Thoracic aorta (tissue), 2 donors: Measurements from ENCODE around the gene RACK1. TPM values are rescaled to one million over a fixed set of nuclear protein-coding genes. Genes with fewer than 3 reads are reported as not detected.

Source experiments
- ATAC-seq: fragments of 150-250 bp; one replicate; pipeline ENCODE4 v1.8.0; 2017; ENCODE audit warnings: low read depth; ENCODE audit not compliant: insufficient number of reproducible peaks, low FRiP score
- DNase-seq: peaks from one replicate; pipeline ENCODE4 v3.0.0-alpha.2; 2020; ENCODE audit warnings: low spot score
- H3K27ac ChIP-seq, 2 donors: fragments of 200-600 bp; sonication (generic); 1 replicate in 1 of 2; 2 replicates in 1 of 2; pipeline ENCODE4 v1.5.1; 2016; ENCODE audit warnings: mild to moderate bottlenecking in 2 of 2, moderate library complexity in 2 of 2
- H3K27me3 ChIP-seq: fragments of 200-600 bp; sonication (generic); replicated peaks from 2 replicates; pipeline ENCODE4 v1.6.0; 2016; ENCODE audit warnings: mild to moderate bottlenecking; ENCODE audit not compliant: insufficient read depth
- H3K36me3 ChIP-seq: fragments of 200-600 bp; sonication (generic); one replicate; pipeline ENCODE4 v1.5.1; 2016
- H3K4me1 ChIP-seq, 2 donors: fragments of 200-600 bp; sonication (generic); 1 replicate in 1 of 2; 2 replicates in 1 of 2; pipeline versions ENCODE4 v1.5.1 to v1.6.0; 2016; ENCODE audit warnings: low read depth in 2 of 2, mild to moderate bottlenecking in 1 of 2; ENCODE audit not compliant: control insufficient read depth in 1 of 2
- H3K4me3 ChIP-seq: fragments of 200-600 bp; sonication (generic); 2 replicates; pipeline ENCODE4 v1.5.1; 2016; ENCODE audit warnings: mild to moderate bottlenecking
- H3K9me3 ChIP-seq: fragments of 200-600 bp; sonication (generic); 2 replicates; pipeline ENCODE4 v1.5.1; 2016
- total RNA-seq, 2 donors: library from RNA; depleted of rRNA; stranded (reverse); fragments of >200 nt; gene quantifications; one replicate each; pipeline versions ENCODE4 v1.1.0 to v1.2.3, GENCODE V29; 2016
- TF ChIP-seq, protein P1 (sequence below): fragments of 200-600 bp; sonication (generic); IDR thresholded peaks from one replicate; pipeline ENCODE4 v1.5.1; 2019; ENCODE audit warnings: antibody characterized with exemption

RACK1 gene
- total RNA-seq, 2 donors from 2014 or later = 1,534 to 1,629 TPM

DNA sequence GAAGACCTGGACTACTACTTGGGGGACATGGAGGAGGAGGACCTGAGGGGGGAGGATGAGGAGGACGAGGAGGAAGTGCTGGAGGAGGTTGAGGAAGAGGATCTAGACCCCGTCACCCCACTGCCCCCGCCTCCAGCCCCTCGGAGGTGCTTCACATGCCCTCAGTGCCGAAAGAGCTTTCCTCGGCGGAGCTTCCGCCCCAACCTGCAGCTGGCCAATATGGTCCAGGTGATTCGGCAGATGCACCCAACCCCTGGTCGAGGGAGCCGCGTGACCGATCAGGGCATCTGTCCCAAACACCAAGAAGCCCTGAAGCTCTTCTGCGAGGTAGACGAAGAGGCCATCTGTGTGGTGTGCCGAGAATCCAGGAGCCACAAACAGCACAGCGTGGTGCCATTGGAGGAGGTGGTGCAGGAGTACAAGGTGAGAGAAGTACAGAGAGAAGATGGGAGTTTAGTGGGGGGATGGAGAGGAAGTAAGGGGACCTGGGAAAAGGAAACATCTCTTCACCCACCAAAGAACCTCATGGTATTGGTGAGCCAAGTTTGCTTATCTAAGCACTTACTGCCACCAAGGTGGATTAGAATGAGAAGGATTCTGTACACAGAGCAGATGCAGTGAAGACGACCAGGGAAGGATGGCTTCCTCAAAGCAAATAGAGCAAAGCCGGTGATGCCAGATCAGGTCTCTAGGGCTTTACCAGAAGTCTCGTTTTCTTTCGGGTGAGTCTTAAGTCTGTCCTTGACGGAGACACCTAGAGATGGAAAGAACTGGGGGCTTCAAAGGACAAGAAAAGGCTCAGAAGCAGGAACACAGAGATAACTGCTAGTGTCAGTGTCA lies 19.1 kb downstream of the RACK1 start:
- Histone ChIP-seq H3K36me3 (peaks cover 4% of the 10 kb centered on the region), H3K4me3 (peak overlapping the region; percentile 84), H3K27ac (peak overlapping the region in 1 of 2 donors; percentile 94), H3K27me3 (no peaks in the 10 kb centered on the region), H3K4me1 (peaks cover 3 to 16% of the 10 kb centered on the region in 2 donors), H3K9me3 (no peaks in the 10 kb centered on the region)
- ATAC-seq = no peak
- DNase-seq = no peak
- TF ChIP-seq, protein P1, sequence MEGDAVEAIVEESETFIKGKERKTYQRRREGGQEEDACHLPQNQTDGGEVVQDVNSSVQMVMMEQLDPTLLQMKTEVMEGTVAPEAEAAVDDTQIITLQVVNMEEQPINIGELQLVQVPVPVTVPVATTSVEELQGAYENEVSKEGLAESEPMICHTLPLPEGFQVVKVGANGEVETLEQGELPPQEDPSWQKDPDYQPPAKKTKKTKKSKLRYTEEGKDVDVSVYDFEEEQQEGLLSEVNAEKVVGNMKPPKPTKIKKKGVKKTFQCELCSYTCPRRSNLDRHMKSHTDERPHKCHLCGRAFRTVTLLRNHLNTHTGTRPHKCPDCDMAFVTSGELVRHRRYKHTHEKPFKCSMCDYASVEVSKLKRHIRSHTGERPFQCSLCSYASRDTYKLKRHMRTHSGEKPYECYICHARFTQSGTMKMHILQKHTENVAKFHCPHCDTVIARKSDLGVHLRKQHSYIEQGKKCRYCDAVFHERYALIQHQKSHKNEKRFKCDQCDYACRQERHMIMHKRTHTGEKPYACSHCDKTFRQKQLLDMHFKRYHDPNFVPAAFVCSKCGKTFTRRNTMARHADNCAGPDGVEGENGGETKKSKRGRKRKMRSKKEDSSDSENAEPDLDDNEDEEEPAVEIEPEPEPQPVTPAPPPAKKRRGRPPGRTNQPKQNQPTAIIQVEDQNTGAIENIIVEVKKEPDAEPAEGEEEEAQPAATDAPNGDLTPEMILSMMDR = no peak

DNA sequence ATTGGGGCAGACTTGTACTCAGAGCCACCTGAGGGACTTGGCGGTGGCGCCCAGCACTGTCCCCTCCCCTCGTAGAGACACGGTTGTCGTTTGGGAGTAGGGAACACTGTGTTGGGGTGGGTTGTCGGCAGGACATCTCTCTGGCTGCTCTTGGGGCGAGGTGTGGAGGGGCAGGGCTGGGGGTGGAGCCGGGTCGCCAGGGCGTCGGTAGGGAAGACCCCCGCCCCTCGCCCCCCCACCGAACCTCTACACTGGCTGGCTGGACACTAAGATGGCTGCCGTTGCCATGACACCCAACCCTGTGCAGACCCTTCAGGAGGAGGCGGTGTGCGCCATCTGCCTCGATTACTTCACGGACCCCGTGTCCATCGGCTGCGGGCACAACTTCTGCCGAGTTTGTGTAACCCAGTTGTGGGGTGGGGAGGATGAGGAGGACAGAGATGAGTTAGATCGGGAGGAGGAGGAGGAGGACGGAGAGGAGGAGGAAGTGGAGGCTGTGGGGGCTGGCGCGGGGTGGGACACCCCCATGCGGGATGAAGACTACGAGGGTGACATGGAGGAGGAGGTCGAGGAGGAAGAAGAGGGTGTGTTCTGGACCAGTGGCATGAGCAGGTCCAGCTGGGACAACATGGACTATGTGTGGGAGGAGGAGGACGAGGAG lies 19.8 kb downstream of the RACK1 start:
- peaks cover 3 to 16% of the 10 kb centered on the region in 2 donors for H3K4me1 ChIP-seq
- H3K27ac ChIP-seq = peak overlapping the region; percentile 92 to 94
- DNase-seq = no peak
- no peaks in the 10 kb centered on the region for H3K9me3 ChIP-seq
- ATAC-seq = no peak
- no peaks in the 10 kb centered on the region for H3K36me3 ChIP-seq
- no peaks in the 10 kb centered on the region for H3K27me3 ChIP-seq
- H3K4me3 ChIP-seq = peak overlapping the region; percentile 84
- TF ChIP-seq, protein P1 = no peak

DNA sequence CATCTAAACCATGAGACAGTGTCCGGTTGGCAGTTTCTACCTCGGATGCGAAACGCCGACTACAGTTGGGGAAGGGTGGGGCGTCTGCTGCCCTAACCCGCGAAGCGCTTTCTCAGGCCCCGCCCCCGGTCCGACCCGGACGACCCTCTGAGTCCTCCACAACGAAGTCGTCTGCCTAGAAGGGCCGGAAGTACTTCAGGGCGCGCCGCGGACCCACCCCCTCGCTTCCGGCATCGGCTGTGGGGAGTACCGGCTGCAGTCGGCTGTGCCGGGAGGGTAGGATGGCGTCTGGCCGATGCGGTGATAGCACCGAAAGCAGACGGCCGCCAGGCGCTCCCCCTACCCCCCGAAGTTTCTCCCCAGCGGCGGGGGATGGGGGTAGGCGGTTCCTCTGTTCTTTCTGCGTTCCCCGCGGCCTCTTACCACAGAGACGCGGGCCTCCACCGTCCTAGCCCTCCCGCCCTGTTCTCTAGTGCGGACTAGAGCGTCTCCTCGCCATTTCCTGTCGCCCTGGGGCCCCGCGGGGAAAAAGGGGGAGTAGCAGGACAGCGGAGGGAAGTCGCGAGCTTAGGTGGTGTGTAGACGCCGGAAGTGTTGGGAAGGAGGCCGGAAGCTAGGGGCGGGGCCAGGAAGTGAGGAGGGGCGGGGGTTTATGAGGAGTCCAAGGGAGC lies 20.5 kb downstream of the RACK1 start, which contains the start of gene TRIM41:
TRIM41 (plus strand) TSS at position 224 of the 671 bp plus-strand sequence. CDS start 719 bp downstream, outside the sequence.
- H3K9me3 ChIP-seq = no peaks in the 10 kb centered on the region
- TF ChIP-seq, protein P1 = peak; percentile 31
- DNase-seq = peak; percentile 95
- no peaks in the 10 kb centered on the region for H3K36me3 ChIP-seq
- ATAC-seq = peak; percentile 90
- peaks cover 7 to 16% of the 10 kb centered on the region in 2 donors for H3K4me1 ChIP-seq
- H3K27ac ChIP-seq = peak within 1 kb of the TSS; percentile 92 to 94
- no peaks in the 10 kb centered on the region for H3K27me3 ChIP-seq
- peak within 1 kb of the TSS; percentile 84 for H3K4me3 ChIP-seq

DNA sequence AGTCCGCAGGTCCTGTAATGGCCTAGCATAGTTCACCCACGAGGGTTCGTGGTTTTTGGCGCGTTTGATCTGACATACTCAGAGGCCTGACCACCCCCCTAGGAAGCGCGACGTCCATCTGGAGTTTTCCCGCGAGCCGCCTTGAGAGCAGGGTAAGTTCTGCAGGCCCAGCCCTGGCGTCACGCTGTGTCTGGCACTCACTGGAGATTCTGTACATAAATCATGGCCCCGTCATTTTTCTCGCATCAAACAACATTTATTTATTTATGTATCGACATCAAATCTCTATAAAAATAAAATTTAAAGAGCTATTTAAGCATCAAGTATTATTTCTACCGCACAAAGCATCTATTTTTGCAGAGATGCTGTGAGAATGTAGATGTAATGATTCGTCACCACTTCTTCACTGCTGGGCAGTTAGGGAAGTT lies 21.1 kb downstream of the RACK1 start:
- Histone ChIP-seq H3K9me3 (no peaks in the 10 kb centered on the region), H3K4me3 (peak overlapping the region; percentile 84), H3K27me3 (no peaks in the 10 kb centered on the region), H3K36me3 (no peaks in the 10 kb centered on the region), H3K27ac (peak overlapping the region; percentile 92 to 94), H3K4me1 (peaks cover 7 to 16% of the 10 kb centered on the region in 2 donors)
- no peak for ATAC-seq
- TF ChIP-seq, protein P1 = no peak
- DNase-seq = no peak
